ENCODE results near the gene ANTXR1. TPM values are rescaled to one million over a fixed set of nuclear protein-coding genes. Genes with fewer than 3 reads are reported as not detected.

Gene ANTXR1
- total and polyA plus RNA-seq, 11 donors, result 5.8 to 75.2 (median 23.3) TPM

GRCh38 chr2:69099541-69099940 is 86.6 kb downstream of the ANTXR1 start:
- no peaks in the 10 kb centered on the region for H3K9me3 ChIP-seq
- H3K27ac ChIP-seq, result peak overlapping the region in 8 of 12 donors; percentile 4 to 64 (median 24)
- peaks cover 0 to 43% (median 9%) of the 10 kb centered on the region in 12 donors for H3K4me1 ChIP-seq
- DNase-seq (no peak), ATAC-seq (peak in 1 of 4 donors; percentile 24)
- intact Hi-C loops (cut with DNase I), result no loop called here
- TF ChIP-seq, protein P1, sequence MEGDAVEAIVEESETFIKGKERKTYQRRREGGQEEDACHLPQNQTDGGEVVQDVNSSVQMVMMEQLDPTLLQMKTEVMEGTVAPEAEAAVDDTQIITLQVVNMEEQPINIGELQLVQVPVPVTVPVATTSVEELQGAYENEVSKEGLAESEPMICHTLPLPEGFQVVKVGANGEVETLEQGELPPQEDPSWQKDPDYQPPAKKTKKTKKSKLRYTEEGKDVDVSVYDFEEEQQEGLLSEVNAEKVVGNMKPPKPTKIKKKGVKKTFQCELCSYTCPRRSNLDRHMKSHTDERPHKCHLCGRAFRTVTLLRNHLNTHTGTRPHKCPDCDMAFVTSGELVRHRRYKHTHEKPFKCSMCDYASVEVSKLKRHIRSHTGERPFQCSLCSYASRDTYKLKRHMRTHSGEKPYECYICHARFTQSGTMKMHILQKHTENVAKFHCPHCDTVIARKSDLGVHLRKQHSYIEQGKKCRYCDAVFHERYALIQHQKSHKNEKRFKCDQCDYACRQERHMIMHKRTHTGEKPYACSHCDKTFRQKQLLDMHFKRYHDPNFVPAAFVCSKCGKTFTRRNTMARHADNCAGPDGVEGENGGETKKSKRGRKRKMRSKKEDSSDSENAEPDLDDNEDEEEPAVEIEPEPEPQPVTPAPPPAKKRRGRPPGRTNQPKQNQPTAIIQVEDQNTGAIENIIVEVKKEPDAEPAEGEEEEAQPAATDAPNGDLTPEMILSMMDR (IDR thresholded peaks at IDR 0.05), result no peak
- no peak for TF ChIP-seq POLR2A (IDR thresholded peaks at IDR 0.05)
- peaks cover 0 to 25% (median 5%) of the 10 kb centered on the region in 9 donors for H3K36me3 ChIP-seq
- no peaks in the 10 kb centered on the region for H3K27me3 ChIP-seq
- H3K4me3 ChIP-seq, result no peak overlapping the region

DNA sequence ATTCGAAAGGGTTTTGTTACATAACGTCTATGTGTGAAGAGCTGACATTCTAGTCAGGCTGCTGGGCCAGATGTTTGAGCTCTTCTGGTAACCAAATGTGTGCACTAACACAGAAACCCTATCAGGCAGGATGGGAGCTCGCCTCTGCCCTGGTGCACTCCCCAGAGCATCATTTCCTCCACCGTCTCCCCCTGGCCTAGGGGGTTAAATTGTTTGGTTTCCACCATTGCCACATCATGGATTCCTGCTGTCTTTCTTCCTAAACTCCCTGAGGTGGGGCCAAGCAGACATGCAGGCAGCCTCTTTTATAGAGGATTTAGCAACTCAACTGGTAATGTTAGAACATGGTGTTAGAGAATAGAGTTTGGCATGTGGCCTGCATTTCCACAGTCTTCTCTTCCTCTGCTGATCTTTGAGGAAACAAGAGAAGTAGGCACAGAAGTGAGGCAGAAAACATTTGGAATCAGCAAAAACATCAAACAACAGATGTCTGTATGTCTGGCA is 87.3 kb downstream of the ANTXR1 start:
- Histone ChIP-seq H3K9me3 (no peaks in the 10 kb centered on the region), H3K4me1 (peaks cover 0 to 39% (median 7%) of the 10 kb centered on the region in 12 donors), H3K27me3 (no peaks in the 10 kb centered on the region), H3K4me3 (no peak overlapping the region), H3K36me3 (peaks cover 0 to 32% (median 5%) of the 10 kb centered on the region in 9 donors), H3K27ac (peak overlapping the region in 8 of 12 donors; percentile 4 to 64 (median 24))
- peak in 2 of 5 donors; percentile 40 to 44 for DNase-seq
- TF ChIP-seq, protein P1 (IDR thresholded peaks at IDR 0.05), result no peak
- no peak for TF ChIP-seq POLR2A (IDR thresholded peaks at IDR 0.05)
- ATAC-seq, result peak in 3 of 4 donors; percentile 56 to 82 (median 75)
- intact Hi-C loops (cut with DNase I), result no loop called here
- WGBS, 4 donors, result 62 to 68% (median 65%) methylated on average over 4 of the region's 4 CpGs

- TF ChIP-seq POLR2A (IDR thresholded peaks at IDR 0.05), result no peak
- TF ChIP-seq, protein P1 (IDR thresholded peaks at IDR 0.05), result no peak
- DNase-seq (no peak), ATAC-seq (no peak)
- H3K27me3 ChIP-seq, result no peaks in the 10 kb centered on the region
- WGBS, 4 donors, result 75 to 90% (median 86%) methylated on average over 3 of the region's 3 CpGs
- H3K27ac ChIP-seq, result no peak overlapping the region
- no peaks in the 10 kb centered on the region for H3K9me3 ChIP-seq
- H3K4me3 ChIP-seq, result no peak overlapping the region
- peaks cover 0 to 46% (median 5%) of the 10 kb centered on the region in 9 donors for H3K36me3 ChIP-seq
- H3K4me1 ChIP-seq, result peaks cover 0 to 29% (median 5%) of the 10 kb centered on the region in 12 donors
- intact Hi-C loops (cut with DNase I), result no loop called here
Observed at GRCh38 chr2:69102041-69102593, 89.1 kb downstream of the ANTXR1 start.

- WGBS, 4 donors, result 89 to 93% (median 91%) methylated on average over 5 of the region's 5 CpGs
- Histone ChIP-seq H3K36me3 (peaks cover 0 to 46% (median 5%) of the 10 kb centered on the region in 9 donors), H3K4me3 (no peak overlapping the region), H3K27ac (no peak overlapping the region), H3K4me1 (peaks cover 0 to 18% (median 0%) of the 10 kb centered on the region in 12 donors), H3K27me3 (no peaks in the 10 kb centered on the region), H3K9me3 (no peaks in the 10 kb centered on the region)
- DNase-seq (no peak), ATAC-seq (no peak)
- intact Hi-C loops (cut with DNase I), result no loop called here
- TF ChIP-seq POLR2A (IDR thresholded peaks at IDR 0.05), result no peak
- TF ChIP-seq, protein P1 (IDR thresholded peaks at IDR 0.05), result no peak
Observed at GRCh38 chr2:69103419-69103818, 90.4 kb downstream of the ANTXR1 start.
